HL-60 (cell line): ENCODE measurements around the gene PLXDC2.

ENCODE experiments used
- DNase-seq, 2 experiments: peaks; one replicate each; pipeline ENCODE4 v3.0.0-alpha.2; 2010 to 2020; ENCODE audit warnings: low read depth in 1 of 2, low spot score in 1 of 2
- H3K27ac ChIP-seq: fragments of 250-450 bp; sonication (Bioruptor Pico); replicated peaks from 2 replicates; pipeline ENCODE4 v1.5.1; 2020; ENCODE audit warnings: mild to moderate bottlenecking, moderate library complexity
- H3K27me3 ChIP-seq: fragments of 250-450 bp; sonication (Bioruptor Pico); 2 replicates; pipeline ENCODE4 v1.5.1; 2021; ENCODE audit warnings: mild to moderate bottlenecking, moderate library complexity; ENCODE audit not compliant: insufficient read depth, poor library complexity, severe bottlenecking
- H3K4me3 ChIP-seq: replicated peaks from 2 replicates; pipeline ENCODE4 v1.5.1; 2011; ENCODE audit warnings: mild to moderate bottlenecking, control low read depth, low read length; ENCODE audit not compliant: insufficient read depth
- CTCF ChIP-seq: IDR thresholded peaks from one replicate; pipeline ENCODE4 v1.5.1; 2011; ENCODE audit warnings: low read length, control low read depth, inconsistent platforms; ENCODE audit not compliant: insufficient read depth
- GABPA ChIP-seq: IDR thresholded peaks from 2 replicates; pipeline ENCODE4 v1.6.1; 2012; ENCODE audit warnings: low read depth
- POLR2AphosphoS5 ChIP-seq: IDR thresholded peaks from 2 replicates; pipeline ENCODE4 v1.6.1; 2012; ENCODE audit warnings: low read depth
- REST ChIP-seq: IDR thresholded peaks from 2 replicates; pipeline ENCODE4 v1.6.1; 2012; ENCODE audit warnings: low read depth; ENCODE audit not compliant: insufficient replicate concordance
- SPI1 ChIP-seq: IDR thresholded peaks from 2 replicates; pipeline ENCODE4 v1.6.1; 2012; ENCODE audit warnings: low read depth, mild to moderate bottlenecking, borderline replicate concordance

Gene PLXDC2

GRCh38 chr10:19783721-19784120 lies 32.5 kb upstream of the PLXDC2 start:
- Histone ChIP-seq H3K27ac (no peak overlapping the region), H3K27me3 (no peaks in the 10 kb centered on the region), H3K4me3 (no peak overlapping the region)
- DNase-seq, result no peak
- no peak for TF ChIP-seq SPI1
- no peak for TF ChIP-seq POLR2AphosphoS5
- TF ChIP-seq REST, result no peak
- no peak for TF ChIP-seq CTCF
- TF ChIP-seq GABPA, result no peak

GRCh38 chr10:19785366-19785765 lies 30.9 kb upstream of the PLXDC2 start:
- DNase-seq, result no peak
- no peak for TF ChIP-seq REST
- no peak for TF ChIP-seq CTCF
- no peak for TF ChIP-seq SPI1
- TF ChIP-seq POLR2AphosphoS5, result no peak
- no peak for TF ChIP-seq GABPA
- H3K27ac ChIP-seq, result no peak overlapping the region

GRCh38 chr10:19788075-19788686 lies 28.1 kb upstream of the PLXDC2 start:
- H3K27ac ChIP-seq, result no peak overlapping the region
- TF ChIP-seq CTCF, result peak; percentile 42
- TF ChIP-seq GABPA, result no peak
- no peaks in the 10 kb centered on the region for H3K27me3 ChIP-seq
- H3K4me3 ChIP-seq, result no peak overlapping the region
- peak in 1 of 2 experiments; percentile 1 for DNase-seq

More at GRCh38 chr10:19785366-19785765, 30.9 kb upstream of the PLXDC2 start:
- no peaks in the 10 kb centered on the region for H3K27me3 ChIP-seq
- H3K4me3 ChIP-seq, result no peak overlapping the region

- no peak for DNase-seq
- Histone ChIP-seq H3K4me3 (no peak overlapping the region), H3K27ac (no peak overlapping the region), H3K27me3 (no peaks in the 10 kb centered on the region)
- TF ChIP-seq POLR2AphosphoS5, result no peak
- TF ChIP-seq REST, result no peak
- no peak for TF ChIP-seq GABPA
- no peak for TF ChIP-seq CTCF
- TF ChIP-seq SPI1, result no peak
These were observed 27.3 kb upstream of the PLXDC2 start for GRCh38 chr10:19788902-19789301.
